HCEC 1CT (cell line): ENCODE data around the gene CELA2B.

Experiments
- DNase-seq: peaks from one replicate; pipeline ENCODE4 v3.0.0-alpha.2; 2017

The CELA2B gene

DNA sequence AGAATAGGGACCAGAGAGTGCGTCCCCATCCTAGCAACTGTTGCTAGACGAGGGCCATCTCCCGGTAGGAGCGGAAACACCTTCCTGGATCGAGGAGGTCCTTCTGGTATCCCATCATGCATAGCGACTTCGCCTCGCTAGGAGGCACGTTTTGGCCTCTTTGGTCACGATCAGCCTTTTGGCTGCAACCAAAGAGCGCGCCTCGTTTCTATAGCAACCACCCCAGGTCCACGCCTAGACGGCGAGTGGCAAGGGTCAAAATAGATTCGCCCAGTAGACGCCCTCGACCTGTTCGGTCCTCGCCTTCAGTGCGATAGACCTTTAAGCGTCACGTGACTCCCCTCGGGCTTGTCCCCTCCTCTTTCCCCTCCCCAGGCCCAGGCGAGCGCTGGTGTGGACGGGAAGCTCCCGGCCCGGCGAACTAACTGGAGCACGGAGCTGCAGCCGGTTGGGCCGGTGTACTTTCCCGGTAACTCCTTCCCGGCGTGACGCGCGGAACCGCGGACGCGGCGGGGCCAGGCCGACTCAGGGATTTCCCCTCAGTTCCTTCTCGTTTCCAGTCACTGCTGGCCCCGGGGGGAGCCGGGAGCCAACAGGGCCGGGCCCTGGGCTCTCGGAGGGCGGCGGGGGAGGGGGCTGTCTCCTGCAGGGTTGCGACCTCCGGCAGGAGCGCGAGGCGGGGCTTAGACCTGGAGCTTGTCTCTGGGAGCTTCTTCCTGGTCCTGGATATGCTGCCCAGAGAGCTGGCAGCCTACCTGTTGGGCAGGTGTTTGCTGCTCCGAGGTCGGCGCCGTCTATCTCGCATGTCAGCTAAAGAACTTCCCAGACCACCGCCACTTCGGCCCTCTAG is 50.8 kb downstream of the CELA2B start, which contains the start of gene DNAJC16:
Gene DNAJC16 (plus strand): TSS at position 359 of the 850 bp plus-strand sequence. CDS start 2,258 bp downstream, outside the sequence.
- DNase-seq, result peak; percentile 100

DNA sequence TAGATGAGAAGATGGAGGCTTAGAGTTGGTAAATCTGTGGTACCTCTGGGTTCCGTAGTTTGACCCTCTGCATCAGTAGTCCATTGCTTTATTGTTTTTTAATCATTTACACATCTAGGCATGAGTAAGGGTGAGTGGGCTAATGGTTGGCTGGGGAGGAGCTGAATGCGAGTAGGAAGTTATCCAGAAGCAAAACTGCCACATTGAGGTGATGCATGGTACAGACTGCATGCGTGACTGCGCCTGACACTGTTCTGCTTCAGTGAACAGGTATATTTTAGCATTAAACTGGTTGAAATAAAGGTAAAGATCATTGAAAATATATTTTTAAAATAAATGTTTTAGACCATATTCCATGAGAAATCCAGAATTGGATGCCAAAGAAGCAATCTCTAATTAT is 55.1 kb downstream of the CELA2B start:
- DNase-seq, result no peak

DNA sequence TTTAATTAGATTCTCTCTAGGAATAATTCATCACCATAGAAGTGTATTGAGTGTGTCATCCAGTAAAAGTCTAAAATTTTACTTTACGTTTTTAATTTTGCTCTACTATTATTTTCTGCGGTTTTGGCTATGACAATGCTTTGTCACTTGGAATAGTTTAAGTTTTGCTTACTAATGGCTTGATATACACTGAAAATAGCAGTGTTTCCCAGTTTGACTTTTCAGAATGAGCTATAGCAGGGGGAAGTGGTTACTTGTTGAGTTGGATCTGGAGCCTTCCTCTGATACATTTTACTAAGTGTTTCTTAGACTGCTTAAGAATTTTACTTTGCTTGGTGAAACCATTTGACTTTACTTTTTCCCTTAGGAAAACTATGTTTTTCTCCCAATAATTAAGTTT is 55.8 kb downstream of the CELA2B start:
- DNase-seq, result no peak

DNA sequence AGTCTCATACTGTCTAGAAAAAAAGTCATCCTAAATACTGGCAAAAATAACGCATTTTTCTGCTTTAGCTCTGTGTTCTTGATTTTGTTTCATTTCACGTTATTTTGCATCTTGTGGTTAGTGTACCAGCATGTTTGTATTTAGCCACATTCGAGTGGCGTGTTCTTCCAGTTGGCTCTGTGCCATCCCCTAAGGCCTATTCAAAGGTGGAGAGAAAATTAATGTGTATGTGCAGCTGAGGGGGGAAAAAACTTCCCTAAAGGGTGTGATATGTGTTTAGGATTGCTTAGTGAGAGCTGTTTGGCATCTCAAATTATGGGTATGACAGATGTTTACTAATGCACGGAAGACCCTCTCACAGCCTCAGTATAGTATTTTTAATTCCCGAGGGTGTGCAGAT is 62.9 kb downstream of the CELA2B start:
- DNase-seq, result no peak

DNA sequence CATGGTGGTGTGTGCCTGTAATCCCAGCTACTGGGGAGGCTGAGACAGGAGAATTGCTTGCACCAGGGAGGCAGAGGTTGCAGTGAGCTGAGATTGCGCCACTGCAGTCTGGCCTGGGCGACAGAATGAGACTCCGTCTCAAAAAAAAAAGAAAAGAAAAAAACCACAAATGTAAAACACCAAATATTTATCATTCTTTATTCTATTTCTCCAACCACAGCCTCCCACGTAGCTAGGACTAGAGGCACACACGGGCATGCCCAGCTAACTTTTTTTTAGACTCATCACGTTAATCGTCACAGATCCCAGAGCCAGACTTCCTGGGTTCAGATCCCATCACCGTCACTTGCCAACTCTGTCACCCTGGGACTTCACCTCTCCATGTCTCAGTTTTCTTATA is 64.3 kb downstream of the CELA2B start:
- no peak for DNase-seq
